HG02884 (cell line): Measurements from ENCODE around the gene BAZ2A.
"Not testable (repeated sequence)": the region's sequence is repeated elsewhere in the genome, so short reads cannot be mapped to it uniquely, and the experiment has no call there.

ENCODE experiments used
- ATAC-seq: cut with Tn5 transposase; IDR thresholded peaks from one replicate; pipeline ENCODE4 v1.9.1; 2021; ENCODE audit warnings: mild to moderate bottlenecking, moderate library complexity; ENCODE audit not compliant: unreplicated experiment

The BAZ2A gene

GRCh38 chr12:56630180-56630632, at the start of gene BAZ2A:
Gene BAZ2A (minus strand): TSS chr12:56630326. CDS start chr12:56617530, 12,796 bp downstream.
- ATAC-seq = peak; percentile 38

GRCh38 chr12:56678852-56679251, 48.7 kb upstream of the BAZ2A start:
- ATAC-seq = no peak

GRCh38 chr12:56677680-56678079, 47.6 kb upstream of the BAZ2A start:
- ATAC-seq = peak; percentile 50

- no peak for ATAC-seq
These were observed 46.9 kb upstream of the BAZ2A start for GRCh38 chr12:56676851-56677580.

- ATAC-seq = no peak
These were observed 41.5 kb upstream of the BAZ2A start for GRCh38 chr12:56671608-56672007.

GRCh38 chr12:56670836-56671235, 40.7 kb upstream of the BAZ2A start:
- ATAC-seq = no peak

- ATAC-seq = no peak
These were observed 38.0 kb upstream of the BAZ2A start for GRCh38 chr12:56668197-56668457.

- no peak for ATAC-seq
These were observed 32.0 kb upstream of the BAZ2A start for GRCh38 chr12:56661979-56662638.

- no peak for ATAC-seq
These were observed 31.4 kb upstream of the BAZ2A start for GRCh38 chr12:56661560-56661959.

- ATAC-seq = no peak
These were observed 28.8 kb upstream of the BAZ2A start for GRCh38 chr12:56658921-56659320.

GRCh38 chr12:56657416-56658379, 27.6 kb upstream of the BAZ2A start:
- ATAC-seq = no peak

- not testable (repeated sequence) for ATAC-seq
These were observed 23.7 kb upstream of the BAZ2A start for GRCh38 chr12:56653781-56654180.

- not testable (repeated sequence) for ATAC-seq
These were observed 17.9 kb upstream of the BAZ2A start for GRCh38 chr12:56648023-56648422.

- peak; percentile 98 for ATAC-seq
These were observed 15.8 kb upstream of the BAZ2A start, which contains the start of gene ATP5F1B for GRCh38 chr12:56645717-56646446. Gene ATP5F1B (minus strand): TSS chr12:56645984. CDS start chr12:56645963, 21 bp downstream.

GRCh38 chr12:56645201-56645716, 15.1 kb upstream of the BAZ2A start:
- no peak for ATAC-seq

- ATAC-seq = no peak
These were observed 14.5 kb upstream of the BAZ2A start for GRCh38 chr12:56644654-56645053.

GRCh38 chr12:56641219-56641618, 11.1 kb upstream of the BAZ2A start:
- no peak for ATAC-seq

- ATAC-seq = no peak
These were observed 7.5 kb upstream of the BAZ2A start for GRCh38 chr12:56637621-56638020.

GRCh38 chr12:56636675-56637540, 6.8 kb upstream of the BAZ2A start:
- peak; percentile 43 for ATAC-seq
